Liver (tissue), 9 donors: ENCODE measurements around the gene ARHGAP4. TPM values are rescaled to one million over a fixed set of nuclear protein-coding genes. Genes with fewer than 3 reads are reported as not detected.

ENCODE experiments used
- DNase-seq: peaks from one replicate; pipeline ENCODE4 v3.0.0-alpha.2; 2017; ENCODE audit warnings: low spot score
- H3K27ac ChIP-seq, 2 donors: one replicate each; pipeline ENCODE4 v1.7.0; 2013; ENCODE audit warnings: inconsistent platforms in 2 of 2, low read length in 2 of 2, control low read depth in 1 of 2, low read depth in 1 of 2, mild to moderate bottlenecking in 1 of 2
- H3K27me3 ChIP-seq, 4 donors: one replicate each; pipeline versions ENCODE4 v1.6.1 to v1.7.0; 2013; ENCODE audit warnings: low read length in 3 of 4, inconsistent platforms in 1 of 4, mild to moderate bottlenecking in 1 of 4, moderate library complexity in 1 of 4; ENCODE audit not compliant: control insufficient read depth in 4 of 4, insufficient read depth in 4 of 4
- H3K36me3 ChIP-seq, 4 donors: one replicate each; pipeline versions ENCODE4 v1.6.1 to v1.7.0; 2013; ENCODE audit warnings: low read length in 3 of 4, mild to moderate bottlenecking in 3 of 4, low read depth in 1 of 4, moderate library complexity in 1 of 4; ENCODE audit not compliant: control insufficient read depth in 4 of 4, insufficient read depth in 3 of 4
- H3K4me1 ChIP-seq, 4 donors: one replicate each; pipeline versions ENCODE4 v1.6.1 to v1.7.0; 2013; ENCODE audit warnings: low read length in 3 of 4, mild to moderate bottlenecking in 3 of 4, moderate library complexity in 1 of 4; ENCODE audit not compliant: control insufficient read depth in 4 of 4, insufficient read depth in 4 of 4
- H3K4me3 ChIP-seq, 3 donors: one replicate each; pipeline versions ENCODE4 v1.6.1 to v1.7.0; 2013; ENCODE audit warnings: low read length in 3 of 3, control low read depth in 1 of 3, low read depth in 1 of 3, mild to moderate bottlenecking in 1 of 3
- H3K9ac ChIP-seq, 2 donors: one replicate each; pipeline ENCODE4 v1.7.0; 2013; ENCODE audit warnings: low read length in 2 of 2, mild to moderate bottlenecking in 2 of 2, moderate library complexity in 2 of 2, control low read depth in 1 of 2, low read depth in 1 of 2
- H3K9me3 ChIP-seq, 4 donors: one replicate each; pipeline versions ENCODE4 v1.6.1 to v1.7.0; 2013; ENCODE audit warnings: low read length in 3 of 4; ENCODE audit not compliant: control insufficient read depth in 4 of 4
- EGR1 ChIP-seq, 2 donors: IDR thresholded peaks; 2 replicates each; pipeline ENCODE4 v1.6.1; 2016 to 2018; ENCODE audit warnings: antibody characterized with exemption in 2 of 2, low read depth in 2 of 2
- FOXA1 ChIP-seq: IDR thresholded peaks from 2 replicates; pipeline ENCODE4 v1.6.1; 2016; ENCODE audit warnings: antibody characterized with exemption
- GABPA ChIP-seq, 2 donors: IDR thresholded peaks in 1 of 2; conservative IDR thresholded peaks in 1 of 2; 2 replicates each; pipeline ENCODE4 v1.6.1; 2016; ENCODE audit warnings: antibody characterized with exemption in 2 of 2, mild to moderate bottlenecking in 1 of 2, moderate library complexity in 1 of 2
- NR2F2 ChIP-seq: IDR thresholded peaks from 2 replicates; pipeline ENCODE4 v1.6.1; 2016; ENCODE audit warnings: antibody characterized with exemption
- YY1 ChIP-seq: IDR thresholded peaks from 2 replicates; pipeline ENCODE4 v1.6.1; 2016; ENCODE audit warnings: antibody characterized with exemption, mild to moderate bottlenecking
- ZBTB33 ChIP-seq: IDR thresholded peaks from 2 replicates; pipeline ENCODE4 v1.6.1; 2016; ENCODE audit warnings: antibody characterized with exemption
- WGBS: extraction: QIAGEN DNeasy Blood & Tissue Kit; methylation state at CpG from one replicate; pipeline ENCODE4 v1.1.7; 2013; 5-methylcytosine and 5-hydroxymethylcytosine counted together
- polyA plus RNA-seq, 2 donors: library from polyadenylated mRNA; stranded (reverse) in 1 of 2; unstranded in 1 of 2; fragments of 200-250 nt in 1 of 2; fragments of >200 nt in 1 of 2; fragmentation: Nextera tagmentation in 1 of 2; extraction: Ambion mirVana in 1 of 2; gene quantifications; one replicate each; pipeline versions ENCODE4 v1.2.1 to v1.2.3, GENCODE V29; 2013 to 2015
- total RNA-seq, 2 donors: library from RNA; depleted of rRNA; stranded (reverse); fragments of >200 nt; gene quantifications; one replicate each; pipeline ENCODE4 v1.2.3, GENCODE V29; 2014
- TF ChIP-seq, protein P1 (sequence below): IDR thresholded peaks from 2 replicates; pipeline ENCODE4 v1.6.1; 2016; ENCODE audit warnings: antibody characterized with exemption
- TF ChIP-seq, protein P2 (sequence below): IDR thresholded peaks from 2 replicates; pipeline ENCODE4 v1.6.1; 2016; ENCODE audit warnings: antibody characterized with exemption, mild to moderate bottlenecking
- donor health status: healthy.
- donor health status: healthy.
- donor health status: healthy.
- donor health status: healthy.
- donor health status: healthy.

Gene ARHGAP4
- total and polyA plus RNA-seq, 4 donors, result 3.3 to 28.1 (median 10.2) TPM

- TF ChIP-seq, protein P1, sequence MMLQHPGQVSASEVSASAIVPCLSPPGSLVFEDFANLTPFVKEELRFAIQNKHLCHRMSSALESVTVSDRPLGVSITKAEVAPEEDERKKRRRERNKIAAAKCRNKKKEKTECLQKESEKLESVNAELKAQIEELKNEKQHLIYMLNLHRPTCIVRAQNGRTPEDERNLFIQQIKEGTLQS, result no peak
- TF ChIP-seq ZBTB33 (no peak), NR2F2 (no peak), FOXA1 (no peak), EGR1 (IDR thresholded peaks at IDR 0.05; ENCODE audit: low read depth in 2 of 2) (no peak), GABPA (IDR thresholded peaks at IDR 0.05 in 1 of 2, conservative IDR thresholded peaks at IDR 0.05 in 1 of 2) (no peak)
- H3K9ac ChIP-seq, result no peak overlapping the region
- peaks cover 0 to 5% (median 0%) of the 10 kb centered on the region in 4 donors for H3K27me3 ChIP-seq
- no peak overlapping the region for H3K4me3 ChIP-seq
- H3K27ac ChIP-seq, result no peak overlapping the region
- no peak for DNase-seq
- H3K4me1 ChIP-seq, result no peaks in the 10 kb centered on the region
- no peaks in the 10 kb centered on the region for H3K36me3 ChIP-seq
- H3K9me3 ChIP-seq, result no peaks in the 10 kb centered on the region
- 58% methylated on average over 3 of the region's 3 CpGs for WGBS
Measured at GRCh38 chrX:153876112-153876491, 50.0 kb downstream of the ARHGAP4 start.

DNA sequence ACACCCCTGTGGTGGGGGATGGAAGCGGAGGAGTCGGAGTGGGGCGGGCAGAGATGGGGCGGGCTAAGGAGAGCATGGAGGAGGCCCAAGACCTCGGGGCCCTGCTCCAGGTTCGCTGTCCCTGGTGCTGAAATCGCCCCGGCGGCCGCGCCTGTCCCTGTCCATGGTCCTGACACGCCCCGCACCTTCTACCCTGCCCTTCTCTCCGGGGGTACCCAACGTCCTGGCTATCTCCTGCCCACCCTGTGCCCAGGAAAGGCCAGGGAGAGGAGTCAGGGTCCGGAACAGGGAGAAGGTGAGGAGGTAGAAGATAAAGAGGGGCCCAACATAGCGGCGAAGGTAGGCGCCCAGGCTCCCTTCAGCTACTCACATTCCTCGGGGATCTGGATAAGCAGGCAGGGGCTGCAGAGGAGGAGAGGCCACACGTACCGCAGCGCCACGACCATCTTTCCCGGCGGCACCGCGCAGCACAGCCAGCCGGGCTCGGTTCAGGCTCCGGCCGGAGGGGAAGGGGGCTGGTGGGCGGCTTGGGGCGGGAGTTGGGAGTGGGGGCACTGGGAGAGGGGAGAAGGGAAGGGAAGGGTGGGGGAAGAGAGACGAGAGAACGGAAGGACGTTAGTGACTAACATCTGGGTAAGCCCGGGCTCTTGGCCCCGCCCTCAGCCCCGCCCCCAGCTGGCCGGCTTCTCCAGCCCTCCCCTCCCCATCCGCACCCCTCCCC is 50.5 kb downstream of the ARHGAP4 start:
- WGBS, result 5% methylated on average over 42 of the region's 42 CpGs
- Histone ChIP-seq H3K9ac (no peak overlapping the region), H3K36me3 (no peaks in the 10 kb centered on the region), H3K4me3 (no peak overlapping the region), H3K9me3 (no peaks in the 10 kb centered on the region), H3K27ac (no peak overlapping the region), H3K4me1 (no peaks in the 10 kb centered on the region), H3K27me3 (peaks cover 0 to 4% (median 0%) of the 10 kb centered on the region in 4 donors)
- peak; percentile 71 for DNase-seq
- no peak for TF ChIP-seq YY1
- TF ChIP-seq, protein P2, sequence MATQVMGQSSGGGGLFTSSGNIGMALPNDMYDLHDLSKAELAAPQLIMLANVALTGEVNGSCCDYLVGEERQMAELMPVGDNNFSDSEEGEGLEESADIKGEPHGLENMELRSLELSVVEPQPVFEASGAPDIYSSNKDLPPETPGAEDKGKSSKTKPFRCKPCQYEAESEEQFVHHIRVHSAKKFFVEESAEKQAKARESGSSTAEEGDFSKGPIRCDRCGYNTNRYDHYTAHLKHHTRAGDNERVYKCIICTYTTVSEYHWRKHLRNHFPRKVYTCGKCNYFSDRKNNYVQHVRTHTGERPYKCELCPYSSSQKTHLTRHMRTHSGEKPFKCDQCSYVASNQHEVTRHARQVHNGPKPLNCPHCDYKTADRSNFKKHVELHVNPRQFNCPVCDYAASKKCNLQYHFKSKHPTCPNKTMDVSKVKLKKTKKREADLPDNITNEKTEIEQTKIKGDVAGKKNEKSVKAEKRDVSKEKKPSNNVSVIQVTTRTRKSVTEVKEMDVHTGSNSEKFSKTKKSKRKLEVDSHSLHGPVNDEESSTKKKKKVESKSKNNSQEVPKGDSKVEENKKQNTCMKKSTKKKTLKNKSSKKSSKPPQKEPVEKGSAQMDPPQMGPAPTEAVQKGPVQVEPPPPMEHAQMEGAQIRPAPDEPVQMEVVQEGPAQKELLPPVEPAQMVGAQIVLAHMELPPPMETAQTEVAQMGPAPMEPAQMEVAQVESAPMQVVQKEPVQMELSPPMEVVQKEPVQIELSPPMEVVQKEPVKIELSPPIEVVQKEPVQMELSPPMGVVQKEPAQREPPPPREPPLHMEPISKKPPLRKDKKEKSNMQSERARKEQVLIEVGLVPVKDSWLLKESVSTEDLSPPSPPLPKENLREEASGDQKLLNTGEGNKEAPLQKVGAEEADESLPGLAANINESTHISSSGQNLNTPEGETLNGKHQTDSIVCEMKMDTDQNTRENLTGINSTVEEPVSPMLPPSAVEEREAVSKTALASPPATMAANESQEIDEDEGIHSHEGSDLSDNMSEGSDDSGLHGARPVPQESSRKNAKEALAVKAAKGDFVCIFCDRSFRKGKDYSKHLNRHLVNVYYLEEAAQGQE, result peak; percentile 100

GRCh38 chrX:153874366-153875125 is 51.5 kb downstream of the ARHGAP4 start:
- peaks cover 0 to 4% (median 0%) of the 10 kb centered on the region in 4 donors for H3K27me3 ChIP-seq
- no peaks in the 10 kb centered on the region for H3K9me3 ChIP-seq
- no peak overlapping the region for H3K9ac ChIP-seq
- no peaks in the 10 kb centered on the region for H3K36me3 ChIP-seq
- DNase-seq, result no peak
- no peak overlapping the region for H3K27ac ChIP-seq
- no peaks in the 10 kb centered on the region for H3K4me1 ChIP-seq
- H3K4me3 ChIP-seq, result no peak overlapping the region
- no peak for TF ChIP-seq YY1
- WGBS, result 77% methylated on average over 13 of the region's 13 CpGs
